HEK293T (cell line): ENCODE measurements around the gene HAO1.
"Not testable (repeated sequence)": the region's sequence is repeated elsewhere in the genome, so short reads cannot be mapped to it uniquely, and the experiment has no call there.

Experiments used
- CTCF ChIA-PET: fragments of 350-600 bp; formaldehyde crosslinking; extraction: SDS; loops from one replicate; lab custom pipeline; 2021; ENCODE audit warnings: antibody characterized with exemption, inconsistent platforms; lab: Yijun Ruan, JAX
- POLR2A ChIA-PET: fragments of 350-600 bp; formaldehyde crosslinking; extraction: SDS; loops from one replicate; lab custom pipeline; 2020; ENCODE audit warnings: antibody characterized with exemption, inconsistent platforms; lab: Yijun Ruan, JAX
- DNase-seq: peaks from one replicate; pipeline ENCODE4 v3.0.0; 2012; ENCODE audit warnings: mixed read lengths; ENCODE audit errors: extremely low spot score
- ARNT ChIP-seq: fragments of 450-650 bp; IDR thresholded peaks from 2 replicates; pipeline ENCODE4 v1.6.1; 2017; ENCODE audit warnings: mild to moderate bottlenecking
- BHLHE40 ChIP-seq: fragments of 450-650 bp; IDR thresholded peaks from 2 replicates; pipeline ENCODE4 v1.6.1; 2016; ENCODE audit warnings: mild to moderate bottlenecking, moderate library complexity, borderline replicate concordance
- CTBP1 ChIP-seq: fragments of 450-650 bp; IDR thresholded peaks from 2 replicates; pipeline ENCODE4 v1.6.1; 2016; ENCODE audit warnings: borderline replicate concordance
- ELF4 ChIP-seq: fragments of 450-650 bp; IDR thresholded peaks from 2 replicates; pipeline ENCODE4 v1.6.1; 2017; ENCODE audit warnings: antibody characterized with exemption
- FOXA1 ChIP-seq: fragments of 450-650 bp; IDR thresholded peaks from 2 replicates; pipeline ENCODE4 v1.6.1; 2016; ENCODE audit warnings: mild to moderate bottlenecking
- FOXK2 ChIP-seq: fragments of 450-650 bp; IDR thresholded peaks from 2 replicates; pipeline ENCODE4 v1.6.1; 2016; ENCODE audit warnings: mild to moderate bottlenecking
- FOXM1 ChIP-seq: fragments of 450-650 bp; IDR thresholded peaks from 2 replicates; pipeline ENCODE4 v1.6.1; 2017; ENCODE audit warnings: mild to moderate bottlenecking, borderline replicate concordance
- HDGF ChIP-seq: fragments of 450-650 bp; IDR thresholded peaks from 2 replicates; pipeline ENCODE4 v1.6.1; 2017; ENCODE audit warnings: antibody characterized with exemption, borderline replicate concordance
- L3MBTL2 ChIP-seq: fragments of 450-650 bp; conservative IDR thresholded peaks from 2 replicates; pipeline ENCODE4 v1.6.1; 2016; ENCODE audit warnings: mild to moderate bottlenecking
- LEF1 ChIP-seq: fragments of 450-650 bp; IDR thresholded peaks from 2 replicates; pipeline ENCODE4 v1.6.1; 2017; ENCODE audit warnings: mild to moderate bottlenecking, borderline replicate concordance
- NFRKB ChIP-seq: fragments of 450-650 bp; IDR thresholded peaks from 2 replicates; pipeline ENCODE4 v1.6.1; 2016; ENCODE audit warnings: mild to moderate bottlenecking, moderate library complexity
- SP1 ChIP-seq: fragments of 450-650 bp; IDR thresholded peaks from 2 replicates; pipeline ENCODE4 v1.6.1; 2017
- SUZ12 ChIP-seq: fragments of 450-650 bp; IDR thresholded peaks from 2 replicates; pipeline ENCODE4 v1.6.1; 2016; ENCODE audit warnings: mild to moderate bottlenecking
- TARDBP ChIP-seq: fragments of 450-650 bp; IDR thresholded peaks from 2 replicates; pipeline ENCODE4 v1.6.1; 2016
- ZNF384 ChIP-seq: fragments of 450-650 bp; IDR thresholded peaks from 2 replicates; pipeline ENCODE4 v1.6.1; 2016
- TF ChIP-seq, protein P1 (sequence below): fragments of 450-650 bp; IDR thresholded peaks from 2 replicates; pipeline ENCODE4 v1.6.1; 2016

HAO1 gene

DNA sequence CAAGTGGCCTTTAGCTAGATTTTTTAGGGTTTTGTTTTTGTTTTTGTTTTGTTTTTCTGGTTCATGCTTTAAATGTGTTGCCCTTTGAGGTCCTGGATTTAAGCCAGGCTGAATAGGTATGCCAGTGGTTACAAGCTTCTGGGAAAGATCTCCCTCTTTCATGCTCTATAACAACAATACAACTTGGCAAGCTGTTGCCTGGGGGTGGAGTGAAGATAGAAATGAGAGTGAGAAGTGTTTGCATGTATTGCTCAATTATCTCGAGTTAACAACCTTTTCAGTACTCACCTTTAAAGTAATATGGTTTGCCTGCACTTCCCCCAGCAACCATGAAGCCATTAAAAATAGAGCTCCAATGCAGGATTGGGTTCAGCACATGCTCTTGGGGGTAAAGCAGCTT, 19.2 kb upstream of the HAO1 start:
- TF ChIP-seq LEF1 = no peak
- TF ChIP-seq TARDBP = no peak
- no peak for TF ChIP-seq ELF4
- TF ChIP-seq ARNT = no peak
- no peak for TF ChIP-seq ZNF384
- TF ChIP-seq SUZ12 = no peak
- no peak for TF ChIP-seq BHLHE40
- no peak for TF ChIP-seq FOXK2
- TF ChIP-seq, protein P1, sequence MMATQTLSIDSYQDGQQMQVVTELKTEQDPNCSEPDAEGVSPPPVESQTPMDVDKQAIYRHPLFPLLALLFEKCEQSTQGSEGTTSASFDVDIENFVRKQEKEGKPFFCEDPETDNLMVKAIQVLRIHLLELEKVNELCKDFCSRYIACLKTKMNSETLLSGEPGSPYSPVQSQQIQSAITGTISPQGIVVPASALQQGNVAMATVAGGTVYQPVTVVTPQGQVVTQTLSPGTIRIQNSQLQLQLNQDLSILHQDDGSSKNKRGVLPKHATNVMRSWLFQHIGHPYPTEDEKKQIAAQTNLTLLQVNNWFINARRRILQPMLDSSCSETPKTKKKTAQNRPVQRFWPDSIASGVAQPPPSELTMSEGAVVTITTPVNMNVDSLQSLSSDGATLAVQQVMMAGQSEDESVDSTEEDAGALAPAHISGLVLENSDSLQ = no peak
- TF ChIP-seq NFRKB = no peak
- TF ChIP-seq HDGF = no peak
- no peak for TF ChIP-seq CTBP1
- no peak for TF ChIP-seq L3MBTL2
- TF ChIP-seq FOXM1 = no peak
- TF ChIP-seq FOXA1 = no peak
- no peak for TF ChIP-seq SP1
- POLR2A ChIA-PET = no interaction called here
- CTCF ChIA-PET = interaction anchor here (0.5 kb wide), 1 partner anchor 22 kb away, joined by 3 read pairs; no protein-coding TSS in a partner anchor
- no peak for DNase-seq

DNA sequence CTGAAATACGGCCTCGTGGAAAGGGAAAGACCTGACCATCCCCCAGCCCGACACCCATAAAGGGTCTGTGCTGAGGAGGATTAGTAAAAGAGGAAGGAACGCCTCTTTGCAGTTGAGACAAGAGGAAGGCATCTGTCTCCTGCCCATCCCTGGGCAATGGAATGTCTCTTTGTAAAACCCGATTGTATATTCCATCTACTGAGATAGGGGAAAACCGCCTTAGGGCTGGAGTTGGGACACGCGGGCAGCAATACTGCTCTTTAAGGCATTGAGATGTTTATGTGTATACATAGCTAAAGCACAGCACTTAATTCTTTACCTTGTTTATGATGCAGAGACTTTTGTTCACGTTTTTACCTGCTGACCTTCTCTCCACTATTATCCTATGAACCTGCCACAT, 16.3 kb upstream of the HAO1 start:
- DNase-seq, CTCF ChIA-PET, POLR2A ChIA-PET: not testable (repeated sequence)

GRCh38 chr20:7950387-7950786, 10.1 kb upstream of the HAO1 start:
- ChIA-PET CTCF (no interaction called here), POLR2A (no interaction called here)
- DNase-seq = no peak
- no peak for TF ChIP-seq NFRKB
- TF ChIP-seq FOXA1 = no peak
- no peak for TF ChIP-seq ZNF384
- TF ChIP-seq SUZ12 = no peak
- no peak for TF ChIP-seq FOXM1
- no peak for TF ChIP-seq HDGF
- TF ChIP-seq L3MBTL2 = no peak
- no peak for TF ChIP-seq BHLHE40
- TF ChIP-seq SP1 = no peak
- no peak for TF ChIP-seq ARNT
- TF ChIP-seq LEF1 = no peak

- TF ChIP-seq, protein P1 = no peak
- TF ChIP-seq SUZ12 (no peak), LEF1 (no peak), L3MBTL2 (no peak), FOXA1 (no peak), FOXK2 (no peak), ZNF384 (no peak), ARNT (no peak), HDGF (no peak), FOXM1 (no peak), ELF4 (no peak), CTBP1 (no peak), NFRKB (no peak)
- no peak for DNase-seq
- ChIA-PET CTCF (no interaction called here), POLR2A (no interaction called here)
Observed at GRCh38 chr20:7943891-7944290, 3.6 kb upstream of the HAO1 start.

DNA sequence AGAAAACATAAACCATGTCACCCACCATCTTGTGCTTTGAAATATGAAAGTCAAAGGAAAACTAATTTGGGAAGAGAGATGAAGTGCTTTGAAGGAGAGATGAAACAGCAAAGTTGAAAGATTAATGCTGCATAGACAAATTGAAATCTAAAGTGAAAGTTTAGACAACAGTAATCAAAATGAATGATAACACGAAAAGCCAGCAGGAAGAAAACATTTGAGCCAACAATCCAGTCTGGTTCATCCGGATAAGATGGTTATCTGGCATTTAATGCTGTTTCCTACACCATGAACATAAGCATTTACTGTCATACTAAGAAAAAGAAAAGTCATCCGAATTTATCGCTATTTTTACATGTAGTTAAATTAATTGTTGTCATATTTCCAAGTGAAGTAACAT, 595 bp downstream of the HAO1 start:
- no peak for TF ChIP-seq FOXK2
- TF ChIP-seq HDGF = no peak
- TF ChIP-seq FOXM1 = no peak
- no peak for TF ChIP-seq CTBP1
- no peak for TF ChIP-seq ELF4
- TF ChIP-seq BHLHE40 = no peak
- no peak for TF ChIP-seq ZNF384
- TF ChIP-seq, protein P1 = no peak
- no peak for TF ChIP-seq NFRKB
- TF ChIP-seq L3MBTL2 = no peak
- TF ChIP-seq TARDBP = no peak
- TF ChIP-seq FOXA1 = no peak
- TF ChIP-seq LEF1 = no peak
- no peak for TF ChIP-seq SUZ12
- TF ChIP-seq ARNT = no peak
- ChIA-PET POLR2A (no interaction called here), CTCF (interaction anchor here (4.3 kb wide), 1 partner anchor 782 kb away, joined by 49 read pairs; no protein-coding TSS in a partner anchor)
- DNase-seq = no peak

DNA sequence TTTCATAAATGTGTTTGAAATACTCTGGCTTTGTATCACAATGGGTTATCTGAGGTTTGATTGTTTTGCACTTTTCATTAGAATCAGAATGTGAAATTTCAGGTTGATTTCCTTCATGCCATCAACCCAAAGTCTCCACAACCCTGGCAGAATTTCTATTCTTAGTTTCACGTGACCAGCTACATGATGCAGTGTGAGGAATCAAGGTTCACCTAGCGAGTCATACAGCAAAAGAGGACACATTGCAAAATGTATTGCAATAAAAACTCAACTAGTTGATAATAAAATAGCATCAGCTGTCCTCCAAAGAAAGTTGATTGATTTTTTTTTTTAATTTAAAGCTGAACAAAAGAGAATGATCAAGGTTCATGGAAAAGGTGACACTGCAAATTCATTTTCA, 2.2 kb downstream of the HAO1 start:
- no peak for DNase-seq
- CTCF ChIA-PET = interaction anchor here (0.6 to 4.3 kb wide), 2 partner anchors 22 to 784 kb away, joined by 3 to 49 read pairs; no protein-coding TSS in a partner anchor
- POLR2A ChIA-PET = no interaction called here
- TF ChIP-seq SP1 = no peak
- no peak for TF ChIP-seq ZNF384
- no peak for TF ChIP-seq BHLHE40
- TF ChIP-seq TARDBP = no peak
- TF ChIP-seq CTBP1 = no peak
- TF ChIP-seq HDGF = no peak
